ENCODE measurements around the gene INTS6.
"Not testable (repeated sequence)": the region's sequence is repeated elsewhere in the genome, so short reads cannot be mapped to it uniquely, and the experiment has no call there.

Gene INTS6

GRCh38 chr13:51453959-51454703, 1.3 kb upstream of the INTS6 start:
- DNase-seq = no peak

GRCh38 chr13:51453207-51453958, 547 bp upstream of the INTS6 start:
- DNase-seq = peak; percentile 90

- peak; percentile 83 for DNase-seq
Measured at GRCh38 chr13:51451467-51452360, 1.1 kb downstream of the INTS6 start.

- no peak for DNase-seq
Measured at GRCh38 chr13:51451134-51451466, 1.7 kb downstream of the INTS6 start.

- DNase-seq = no peak
Measured at GRCh38 chr13:51449018-51449417, 3.8 kb downstream of the INTS6 start.

- no peak for DNase-seq
Measured at GRCh38 chr13:51444922-51445321, 7.9 kb downstream of the INTS6 start.

GRCh38 chr13:51440381-51440780, 12.5 kb downstream of the INTS6 start:
- DNase-seq = no peak

- DNase-seq = no peak
Measured at GRCh38 chr13:51437550-51438127, 15.2 kb downstream of the INTS6 start.

GRCh38 chr13:51435002-51435578, 17.7 kb downstream of the INTS6 start:
- DNase-seq = no peak

- DNase-seq = no peak
Measured at GRCh38 chr13:51432576-51432975, 20.3 kb downstream of the INTS6 start.

GRCh38 chr13:51426982-51427381, 25.9 kb downstream of the INTS6 start:
- DNase-seq = no peak

GRCh38 chr13:51425410-51426042, 27.3 kb downstream of the INTS6 start:
- no peak for DNase-seq

GRCh38 chr13:51423766-51424165, 29.1 kb downstream of the INTS6 start:
- no peak for DNase-seq

GRCh38 chr13:51422484-51422883, 30.4 kb downstream of the INTS6 start:
- DNase-seq = no peak

- DNase-seq = no peak
Measured at GRCh38 chr13:51420681-51421490, 31.9 kb downstream of the INTS6 start.

GRCh38 chr13:51419001-51419636, 33.7 kb downstream of the INTS6 start:
- DNase-seq = no peak

- no peak for DNase-seq
Measured at GRCh38 chr13:51417716-51418115, 35.1 kb downstream of the INTS6 start.

- no peak for DNase-seq
Measured at GRCh38 chr13:51416107-51416506, 36.7 kb downstream of the INTS6 start.

GRCh38 chr13:51415339-51415738, 37.5 kb downstream of the INTS6 start:
- not testable (repeated sequence) for DNase-seq

- no peak for DNase-seq
Measured at GRCh38 chr13:51412431-51412830, 40.4 kb downstream of the INTS6 start.

- no peak for DNase-seq
Measured at GRCh38 chr13:51405176-51405575, 47.7 kb downstream of the INTS6 start.
